ENCODE results near the gene SPTBN1.

DNA sequence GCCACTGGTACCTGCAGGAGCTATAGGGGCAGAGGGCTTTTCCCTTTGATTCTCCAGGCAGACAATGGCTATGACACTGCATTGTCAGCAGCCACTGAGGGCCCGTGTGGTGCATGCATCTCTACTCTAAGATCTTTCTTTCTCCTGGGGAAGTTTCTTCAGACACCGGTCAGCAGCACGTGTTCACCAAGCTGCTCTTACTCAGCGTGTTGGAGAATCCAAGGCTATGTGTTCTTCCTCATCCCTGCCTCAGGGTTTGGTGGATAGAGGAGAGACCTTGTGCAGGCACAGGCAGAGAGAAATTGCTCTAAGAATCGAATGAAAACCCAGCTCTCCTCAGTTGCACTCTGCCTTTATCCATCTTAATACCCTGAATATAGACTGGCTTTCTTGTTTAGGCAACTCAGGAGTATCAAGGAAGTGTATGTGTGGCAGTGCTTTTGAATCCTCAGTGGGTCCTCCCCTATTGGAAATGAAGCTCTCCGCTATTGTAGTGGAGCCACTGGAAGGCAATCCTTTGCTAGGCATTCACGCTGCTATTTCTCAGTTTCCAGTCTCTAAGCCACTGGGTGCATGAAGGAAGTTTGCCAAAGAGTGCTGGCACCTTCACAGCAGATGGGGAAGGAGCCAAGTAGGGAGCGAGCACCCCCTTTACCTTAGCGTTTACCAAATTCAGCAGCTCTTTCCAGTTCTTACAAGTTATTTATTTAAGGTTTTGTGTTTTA is 180.4 kb downstream of the SPTBN1 start:
- TF ChIP-seq POLR2A (IDR thresholded peaks at IDR 0.05), result no peak
- TF ChIP-seq, protein P1, sequence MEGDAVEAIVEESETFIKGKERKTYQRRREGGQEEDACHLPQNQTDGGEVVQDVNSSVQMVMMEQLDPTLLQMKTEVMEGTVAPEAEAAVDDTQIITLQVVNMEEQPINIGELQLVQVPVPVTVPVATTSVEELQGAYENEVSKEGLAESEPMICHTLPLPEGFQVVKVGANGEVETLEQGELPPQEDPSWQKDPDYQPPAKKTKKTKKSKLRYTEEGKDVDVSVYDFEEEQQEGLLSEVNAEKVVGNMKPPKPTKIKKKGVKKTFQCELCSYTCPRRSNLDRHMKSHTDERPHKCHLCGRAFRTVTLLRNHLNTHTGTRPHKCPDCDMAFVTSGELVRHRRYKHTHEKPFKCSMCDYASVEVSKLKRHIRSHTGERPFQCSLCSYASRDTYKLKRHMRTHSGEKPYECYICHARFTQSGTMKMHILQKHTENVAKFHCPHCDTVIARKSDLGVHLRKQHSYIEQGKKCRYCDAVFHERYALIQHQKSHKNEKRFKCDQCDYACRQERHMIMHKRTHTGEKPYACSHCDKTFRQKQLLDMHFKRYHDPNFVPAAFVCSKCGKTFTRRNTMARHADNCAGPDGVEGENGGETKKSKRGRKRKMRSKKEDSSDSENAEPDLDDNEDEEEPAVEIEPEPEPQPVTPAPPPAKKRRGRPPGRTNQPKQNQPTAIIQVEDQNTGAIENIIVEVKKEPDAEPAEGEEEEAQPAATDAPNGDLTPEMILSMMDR (IDR thresholded peaks at IDR 0.05), result no peak
